Measurements from ENCODE around the gene NDST1.

The NDST1 gene

GRCh38 chr5:150567031-150567717 lies 59.2 kb downstream of the NDST1 start:
- H3K4me1 Mint-ChIP-seq (ENCODE audit: low read depth), result no peaks in the 10 kb centered on the region
- no peak overlapping the region for H3K27ac Mint-ChIP-seq
- peaks cover 10% of the 10 kb centered on the region for H3K27me3 Mint-ChIP-seq (ENCODE audit: low read depth)
- H3K4me3 Mint-ChIP-seq, result no peak overlapping the region
- no peaks in the 10 kb centered on the region for H3K36me3 Mint-ChIP-seq (ENCODE audit: low read depth)
- no peaks in the 10 kb centered on the region for H3K9me3 Mint-ChIP-seq

- Mint-ChIP-seq H3K27me3 (ENCODE audit: low read depth) (peaks cover 7% of the 10 kb centered on the region), H3K36me3 (ENCODE audit: low read depth) (no peaks in the 10 kb centered on the region), H3K9me3 (no peaks in the 10 kb centered on the region), H3K4me3 (no peak overlapping the region), H3K27ac (no peak overlapping the region), H3K4me1 (ENCODE audit: low read depth) (no peaks in the 10 kb centered on the region)
Observed at GRCh38 chr5:150568663-150569062, 60.7 kb downstream of the NDST1 start.

GRCh38 chr5:150570333-150570732 lies 62.4 kb downstream of the NDST1 start:
- peaks cover 7% of the 10 kb centered on the region for H3K27me3 Mint-ChIP-seq (ENCODE audit: low read depth)
- no peaks in the 10 kb centered on the region for H3K4me1 Mint-ChIP-seq (ENCODE audit: low read depth)
- no peaks in the 10 kb centered on the region for H3K9me3 Mint-ChIP-seq
- no peak overlapping the region for H3K4me3 Mint-ChIP-seq
- H3K36me3 Mint-ChIP-seq (ENCODE audit: low read depth), result no peaks in the 10 kb centered on the region
- H3K27ac Mint-ChIP-seq, result no peak overlapping the region

- Mint-ChIP-seq H3K27me3 (ENCODE audit: low read depth) (peaks cover 7% of the 10 kb centered on the region), H3K36me3 (ENCODE audit: low read depth) (no peaks in the 10 kb centered on the region), H3K4me3 (no peak overlapping the region), H3K9me3 (no peaks in the 10 kb centered on the region), H3K27ac (no peak overlapping the region), H3K4me1 (ENCODE audit: low read depth) (no peaks in the 10 kb centered on the region)
Observed at GRCh38 chr5:150571836-150572235, 63.9 kb downstream of the NDST1 start.

GRCh38 chr5:150573216-150573615 lies 65.3 kb downstream of the NDST1 start:
- Mint-ChIP-seq H3K27me3 (ENCODE audit: low read depth) (peaks cover 7% of the 10 kb centered on the region), H3K4me1 (ENCODE audit: low read depth) (no peaks in the 10 kb centered on the region), H3K27ac (no peak overlapping the region), H3K4me3 (no peak overlapping the region), H3K36me3 (ENCODE audit: low read depth) (no peaks in the 10 kb centered on the region), H3K9me3 (no peaks in the 10 kb centered on the region)

- peaks cover 4% of the 10 kb centered on the region for H3K27me3 Mint-ChIP-seq (ENCODE audit: low read depth)
- no peaks in the 10 kb centered on the region for H3K36me3 Mint-ChIP-seq (ENCODE audit: low read depth)
- H3K27ac Mint-ChIP-seq, result no peak overlapping the region
- H3K4me1 Mint-ChIP-seq (ENCODE audit: low read depth), result no peaks in the 10 kb centered on the region
- H3K4me3 Mint-ChIP-seq, result no peak overlapping the region
- H3K9me3 Mint-ChIP-seq, result no peaks in the 10 kb centered on the region
Observed at GRCh38 chr5:150573867-150574817, 66.2 kb downstream of the NDST1 start.

GRCh38 chr5:150574818-150575547 lies 67.1 kb downstream of the NDST1 start:
- Mint-ChIP-seq H3K4me3 (no peak overlapping the region), H3K27ac (no peak overlapping the region), H3K36me3 (ENCODE audit: low read depth) (no peaks in the 10 kb centered on the region), H3K9me3 (no peaks in the 10 kb centered on the region), H3K27me3 (ENCODE audit: low read depth) (peaks cover 3% of the 10 kb centered on the region), H3K4me1 (ENCODE audit: low read depth) (no peaks in the 10 kb centered on the region)

GRCh38 chr5:150575745-150576448 lies 68.0 kb downstream of the NDST1 start:
- H3K9me3 Mint-ChIP-seq, result no peaks in the 10 kb centered on the region
- no peaks in the 10 kb centered on the region for H3K36me3 Mint-ChIP-seq (ENCODE audit: low read depth)
- no peaks in the 10 kb centered on the region for H3K4me1 Mint-ChIP-seq (ENCODE audit: low read depth)
- no peak overlapping the region for H3K27ac Mint-ChIP-seq
- no peak overlapping the region for H3K4me3 Mint-ChIP-seq
- peaks cover 8% of the 10 kb centered on the region for H3K27me3 Mint-ChIP-seq (ENCODE audit: low read depth)

- H3K27me3 Mint-ChIP-seq (ENCODE audit: low read depth), result peaks cover 8% of the 10 kb centered on the region
- no peak overlapping the region for H3K27ac Mint-ChIP-seq
- H3K4me1 Mint-ChIP-seq (ENCODE audit: low read depth), result no peaks in the 10 kb centered on the region
- no peaks in the 10 kb centered on the region for H3K36me3 Mint-ChIP-seq (ENCODE audit: low read depth)
- no peaks in the 10 kb centered on the region for H3K9me3 Mint-ChIP-seq
- no peak overlapping the region for H3K4me3 Mint-ChIP-seq
Observed at GRCh38 chr5:150576449-150576949, 68.6 kb downstream of the NDST1 start.

GRCh38 chr5:150577378-150578139 lies 69.6 kb downstream of the NDST1 start:
- H3K27ac Mint-ChIP-seq, result no peak overlapping the region
- H3K4me1 Mint-ChIP-seq (ENCODE audit: low read depth), result no peaks in the 10 kb centered on the region
- no peak overlapping the region for H3K4me3 Mint-ChIP-seq
- H3K9me3 Mint-ChIP-seq, result no peaks in the 10 kb centered on the region
- no peaks in the 10 kb centered on the region for H3K36me3 Mint-ChIP-seq (ENCODE audit: low read depth)
- H3K27me3 Mint-ChIP-seq (ENCODE audit: low read depth), result peaks cover 11% of the 10 kb centered on the region

- Mint-ChIP-seq H3K36me3 (ENCODE audit: low read depth) (no peaks in the 10 kb centered on the region), H3K4me1 (ENCODE audit: low read depth) (no peaks in the 10 kb centered on the region), H3K27me3 (ENCODE audit: low read depth) (peaks cover 11% of the 10 kb centered on the region)
Observed at GRCh38 chr5:150578781-150579461, 71.0 kb downstream of the NDST1 start.

GRCh38 chr5:150579462-150580400 lies 71.8 kb downstream of the NDST1 start:
- Mint-ChIP-seq H3K9me3 (no peaks in the 10 kb centered on the region), H3K27ac (no peak overlapping the region), H3K4me3 (no peak overlapping the region), H3K4me1 (ENCODE audit: low read depth) (no peaks in the 10 kb centered on the region), H3K36me3 (ENCODE audit: low read depth) (no peaks in the 10 kb centered on the region), H3K27me3 (ENCODE audit: low read depth) (peaks cover 11% of the 10 kb centered on the region)

More at GRCh38 chr5:150578781-150579461, 71.0 kb downstream of the NDST1 start:
- Mint-ChIP-seq H3K9me3 (no peaks in the 10 kb centered on the region), H3K27ac (no peak overlapping the region), H3K4me3 (no peak overlapping the region)

All from T-helper 1 cell treated with Interleukin-12 subunit alpha and Interleukin-12 subunit beta and Interleukin-4 antibody, amounts not matched to agents 30 μg/mL and 1 μg/mL, for 36 hours (primary cell).